Testis (tissue), 2 donors: ENCODE data around the gene MAPK12.

Experiments
- CTCF ChIP-seq, 3 experiments: fragments of 450-650 bp in 2 of 3; fragments of 200-600 bp in 1 of 3; sonication (generic) in 1 of 3; IDR thresholded peaks; one replicate each; pipeline ENCODE4 v1.5.1; 2016 to 2019; ENCODE audit warnings: antibody characterized with exemption in 3 of 3, mild to moderate bottlenecking in 2 of 3, moderate library complexity in 1 of 3
- POLR2A ChIP-seq: fragments of 450-650 bp; IDR thresholded peaks from one replicate; pipeline ENCODE4 v1.6.1; 2017; ENCODE audit warnings: antibody characterized with exemption, mild to moderate bottlenecking, moderate library complexity

- no peak for TF ChIP-seq CTCF (IDR thresholded peaks at IDR 0.05)
- TF ChIP-seq POLR2A, result no peak
These were observed 8.1 kb upstream of the MAPK12 start for GRCh38 chr22:50269573-50269969.
